GM10266 (cell line): ENCODE data around the gene IFNA7.
"Not testable (repeated sequence)": the region's sequence is repeated elsewhere in the genome, so short reads cannot be mapped to it uniquely, and the experiment has no call there.

ENCODE experiments used
- DNase-seq: peaks from one replicate; pipeline ENCODE4 v3.0.0; 2012; ENCODE audit errors: extremely low spot score
- CTCF ChIP-seq: IDR thresholded peaks from 2 replicates; pipeline ENCODE4 v1.5.1; 2012; ENCODE audit warnings: mild to moderate bottlenecking, low read depth; ENCODE audit not compliant: control insufficient read depth, insufficient read depth; ENCODE audit errors: missing control alignments

Gene IFNA7

DNA sequence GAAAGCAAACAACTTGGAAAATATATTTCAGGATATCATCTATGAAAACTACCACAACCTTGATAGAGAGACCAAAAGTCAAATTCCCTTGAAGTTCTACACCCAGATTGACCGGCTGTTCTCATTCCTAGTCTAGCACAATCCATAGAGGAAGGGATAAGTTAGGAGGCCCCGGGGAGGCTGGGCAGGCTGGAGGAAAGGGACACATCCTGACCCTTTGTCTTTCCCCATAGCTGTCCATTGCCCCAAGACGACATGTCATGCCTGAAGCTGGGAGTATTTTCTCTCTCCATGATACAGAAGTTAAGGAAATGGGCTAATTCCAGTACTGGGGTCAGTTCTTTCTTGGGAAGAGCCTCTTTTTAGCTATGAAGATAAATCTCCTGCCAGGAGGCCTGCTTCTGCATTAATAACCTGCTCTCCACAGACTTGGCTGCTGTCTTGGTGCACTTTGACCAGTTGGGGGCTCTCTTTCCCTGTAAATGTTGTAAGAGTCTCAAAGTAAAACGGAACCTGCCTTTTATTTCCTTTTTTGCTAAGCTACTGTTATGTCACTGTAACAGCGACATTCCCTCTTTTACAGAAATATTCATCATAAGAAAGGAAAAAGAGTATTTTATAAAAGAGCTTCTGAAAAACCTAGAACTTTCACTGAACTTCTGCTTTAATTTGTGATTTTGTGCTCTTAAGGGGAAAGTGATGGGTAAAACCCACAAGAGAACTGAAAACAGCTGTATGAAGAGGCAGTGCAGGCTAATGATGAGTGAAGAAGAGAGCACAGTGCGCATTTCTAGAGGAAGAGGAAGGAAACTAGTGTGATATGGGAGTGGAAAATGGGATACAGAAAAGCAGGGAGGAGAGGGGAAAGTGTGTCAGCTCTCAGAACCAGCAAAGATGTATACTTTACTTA, 6.9 kb downstream of the IFNA7 start:
- not testable (repeated sequence) for DNase-seq
- TF ChIP-seq CTCF, result peak; percentile 63

DNA sequence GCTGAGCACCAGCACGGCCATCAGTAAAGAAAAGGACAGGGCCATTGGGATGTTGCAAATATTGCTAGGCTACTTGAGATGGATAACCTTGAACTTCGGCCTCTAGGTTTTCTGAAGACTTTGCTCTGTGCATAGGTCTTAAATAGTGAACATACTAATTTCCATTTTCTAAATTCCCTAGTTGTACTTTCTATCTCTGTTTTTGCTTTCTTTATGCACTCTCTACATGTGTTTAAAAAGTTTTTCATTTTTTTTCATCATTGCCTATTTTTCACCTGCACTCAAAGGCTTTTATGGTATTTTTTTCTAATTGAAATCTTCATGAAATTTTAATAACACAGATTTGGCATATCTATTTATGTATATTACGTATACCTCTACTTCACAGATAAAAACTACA, 14.5 kb downstream of the IFNA7 start, which contains the start of gene IFNA4:
Gene IFNA4 (minus strand): TSS at position 101 of the 400 bp plus-strand sequence. CDS start 56 bp downstream, at position 45.
- DNase-seq, result not testable (repeated sequence)

GRCh38 chr9:21182810-21183736, 18.9 kb downstream of the IFNA7 start:
- not testable (repeated sequence) for DNase-seq
- TF ChIP-seq CTCF, result peak; percentile 67

GRCh38 chr9:21174671-21175070, 27.3 kb downstream of the IFNA7 start:
- DNase-seq, result no peak
- TF ChIP-seq CTCF, result no peak

DNA sequence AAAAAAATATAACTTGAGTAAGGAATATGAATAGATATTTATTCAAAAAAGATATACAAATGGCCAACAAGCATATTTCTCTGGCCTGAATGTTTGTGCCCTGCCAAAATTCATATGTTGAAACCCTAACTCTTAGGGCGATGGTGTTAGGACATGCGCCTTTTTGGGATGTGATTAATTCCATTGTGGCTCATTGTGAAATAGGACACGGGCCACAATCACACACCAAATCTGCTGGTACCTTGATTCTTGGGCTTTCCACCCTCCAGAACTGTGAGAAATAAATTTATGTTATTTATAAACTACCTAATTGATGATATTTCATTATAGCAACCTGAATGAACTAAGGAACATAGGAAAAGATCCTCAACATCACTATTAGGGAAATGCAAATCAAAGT, 29.8 kb downstream of the IFNA7 start:
- DNase-seq, result no peak
- no peak for TF ChIP-seq CTCF

DNA sequence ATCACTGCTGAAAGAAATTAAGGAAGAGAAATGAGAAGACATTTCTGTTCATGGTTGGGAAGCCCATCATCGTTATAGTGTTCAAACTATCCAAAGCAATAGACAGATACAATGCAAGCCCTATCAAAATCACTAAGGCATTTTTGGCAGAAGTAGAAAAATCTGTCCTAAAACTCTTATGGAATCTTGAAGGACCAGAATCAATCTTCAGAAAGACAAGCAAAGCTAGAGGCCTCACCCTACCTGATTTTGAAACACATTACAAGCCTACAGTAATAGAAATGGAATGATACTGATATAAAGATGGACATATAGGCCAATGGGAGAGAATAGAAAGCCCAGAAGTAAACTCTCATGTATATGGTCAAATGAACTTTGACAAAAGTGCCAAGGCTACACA, 30.7 kb downstream of the IFNA7 start:
- no peak for TF ChIP-seq CTCF
- DNase-seq, result no peak

DNA sequence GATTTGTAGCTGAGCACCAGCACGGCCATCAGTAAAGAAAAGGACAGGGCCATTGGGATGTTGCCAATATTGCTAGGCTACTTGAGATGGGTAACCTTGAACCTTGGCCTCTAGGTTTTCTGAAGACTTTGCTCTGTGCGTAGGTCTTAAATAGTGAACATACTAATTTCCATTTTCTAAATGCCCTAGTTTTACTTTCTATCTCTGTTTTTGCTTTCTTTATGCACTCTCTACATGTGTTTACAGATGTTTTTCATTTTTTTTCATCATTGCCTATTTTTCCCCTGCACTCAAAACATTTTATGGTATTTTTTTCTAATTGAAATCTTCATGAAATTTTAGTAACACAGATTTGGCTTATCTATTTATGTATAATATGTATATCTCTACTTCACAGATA, 35.4 kb downstream of the IFNA7 start, which contains the start of gene IFNA21:
Gene IFNA21 (minus strand): TSS at position 101 of the 400 bp plus-strand sequence. CDS start 48 bp downstream, at position 53.
- not testable (repeated sequence) for DNase-seq

GRCh38 chr9:21165516-21165915, 36.5 kb downstream of the IFNA7 start:
- no peak for TF ChIP-seq CTCF
- no peak for DNase-seq
